Activated T-helper 1 cell treated with Interleukin-2 at 50 U/mL for 16 hours (primary cell): Measurements from ENCODE around the gene ABCC11.

Source experiments
- DNase-seq: peaks from one replicate; pipeline ENCODE4 v3.0.0-alpha.2; 2020; ENCODE audit warnings: low read depth

Gene ABCC11

DNA sequence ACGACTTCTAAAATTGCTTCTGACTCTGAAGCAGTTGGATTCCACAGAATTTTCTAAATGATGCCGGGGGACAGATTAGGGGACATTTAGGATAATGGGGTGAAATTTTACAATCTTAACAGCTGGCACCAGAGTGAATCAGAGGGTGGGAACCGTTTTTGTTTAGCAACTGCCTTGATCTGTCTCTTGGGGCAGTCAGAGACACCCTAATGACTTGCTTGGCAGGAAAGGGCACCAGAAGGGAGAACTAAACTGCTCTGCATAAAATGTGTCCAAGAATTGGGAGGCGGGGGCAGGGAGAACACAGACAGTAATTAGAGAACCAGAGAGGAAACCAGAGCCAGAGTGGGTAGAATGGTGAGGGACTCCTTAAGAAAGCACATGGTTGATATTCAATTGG lies 85.4 kb downstream of the ABCC11 start:
- DNase-seq, result no peak

DNA sequence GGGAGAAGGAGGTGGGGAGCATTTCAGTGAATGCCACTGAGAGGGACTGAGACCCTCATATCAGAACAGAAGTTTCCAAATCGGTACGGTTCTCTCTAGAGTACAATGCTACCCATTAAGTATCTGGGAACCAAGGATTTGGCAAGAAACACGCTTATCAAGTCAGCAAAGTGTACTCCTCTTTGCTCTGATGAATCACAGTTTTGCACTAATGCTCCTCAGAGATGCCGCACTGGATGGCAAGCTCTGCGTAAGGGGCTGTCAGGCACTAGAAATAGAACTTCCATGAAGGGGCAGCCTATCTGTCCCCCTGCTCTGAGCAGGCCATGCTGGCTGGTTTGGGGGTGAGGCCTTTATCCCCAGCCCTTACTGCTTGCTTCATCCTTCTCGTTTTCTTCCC lies 86.8 kb downstream of the ABCC11 start:
- no peak for DNase-seq

DNA sequence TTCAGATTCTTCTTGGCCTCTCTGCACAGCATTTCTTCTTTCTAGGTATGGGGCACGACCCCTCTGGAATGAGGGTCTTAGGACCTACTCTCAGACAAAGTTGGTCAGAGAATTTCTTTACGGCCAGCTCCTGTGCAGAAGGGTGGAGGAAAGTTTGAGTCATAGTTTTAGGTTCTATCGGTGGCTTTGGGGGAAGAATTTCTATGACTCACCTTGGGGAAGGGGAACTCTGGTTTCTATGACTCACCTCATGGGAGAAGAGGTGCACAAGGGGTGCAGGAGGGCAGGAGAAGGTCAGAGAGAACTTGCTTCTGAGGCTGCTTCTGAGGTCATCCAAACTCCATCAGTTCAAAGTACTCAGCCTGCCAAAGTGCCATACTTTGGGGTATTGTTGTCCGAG lies 89.0 kb downstream of the ABCC11 start:
- no peak for DNase-seq

DNA sequence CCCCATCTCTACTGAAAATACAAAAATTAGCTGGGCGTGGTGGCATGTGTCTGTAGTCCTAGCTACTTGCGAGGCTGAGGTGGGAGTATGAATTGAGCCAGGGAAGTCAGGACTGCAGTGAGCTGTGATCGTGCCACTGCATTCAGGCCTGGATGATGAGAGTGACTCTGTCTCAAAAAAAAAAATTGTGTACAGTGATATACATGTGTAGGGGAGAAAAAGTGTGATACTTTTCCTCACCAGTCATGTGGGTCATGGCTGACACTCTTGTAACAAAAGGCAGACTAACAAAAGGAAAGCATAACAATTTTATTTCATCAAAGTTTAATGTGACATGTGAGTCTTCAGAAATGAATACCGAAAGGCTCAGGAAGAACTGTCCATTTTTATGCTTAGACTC lies 89.5 kb downstream of the ABCC11 start:
- no peak for DNase-seq

DNA sequence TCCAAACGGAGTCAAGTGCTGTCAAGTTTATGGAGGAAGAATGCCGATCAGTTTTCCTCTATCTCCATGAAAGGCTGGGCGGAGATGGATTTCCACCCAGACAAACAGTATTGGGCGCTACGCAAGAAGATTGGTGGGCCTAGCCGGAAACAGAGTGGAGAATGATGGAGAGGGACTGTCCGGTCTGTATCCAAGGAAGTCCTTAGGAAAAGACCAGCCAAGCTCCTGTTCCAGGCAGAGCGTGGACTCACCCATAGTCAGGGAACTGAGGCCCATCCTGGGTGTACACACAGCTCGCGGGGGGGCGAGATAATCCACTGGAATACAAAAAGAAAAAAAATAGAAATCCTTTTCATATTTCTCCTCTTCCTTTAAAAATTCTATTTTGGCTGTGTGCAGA lies 90.0 kb downstream of the ABCC11 start:
- no peak for DNase-seq

DNA sequence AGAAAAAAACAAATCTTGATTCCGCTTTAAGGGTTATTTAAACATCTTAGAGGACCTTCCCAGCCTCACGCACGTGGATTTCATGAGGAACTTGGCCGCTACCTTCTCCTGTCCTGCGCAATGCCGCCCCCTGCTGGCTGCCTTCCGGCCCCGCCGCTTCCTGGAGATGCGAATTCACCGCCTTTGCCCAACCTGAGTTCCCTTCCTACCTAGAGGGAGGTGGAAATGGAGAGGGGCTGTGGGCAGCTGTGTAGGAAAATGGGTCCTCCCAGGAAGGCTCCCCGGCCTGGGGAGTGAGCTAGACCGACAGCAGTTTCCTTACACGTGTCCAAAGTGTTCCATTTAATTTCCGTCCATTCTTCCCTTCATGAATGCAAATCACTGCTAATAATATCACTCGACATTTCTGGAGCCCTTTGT lies 90.5 kb downstream of the ABCC11 start:
- peak; percentile 57 for DNase-seq

DNA sequence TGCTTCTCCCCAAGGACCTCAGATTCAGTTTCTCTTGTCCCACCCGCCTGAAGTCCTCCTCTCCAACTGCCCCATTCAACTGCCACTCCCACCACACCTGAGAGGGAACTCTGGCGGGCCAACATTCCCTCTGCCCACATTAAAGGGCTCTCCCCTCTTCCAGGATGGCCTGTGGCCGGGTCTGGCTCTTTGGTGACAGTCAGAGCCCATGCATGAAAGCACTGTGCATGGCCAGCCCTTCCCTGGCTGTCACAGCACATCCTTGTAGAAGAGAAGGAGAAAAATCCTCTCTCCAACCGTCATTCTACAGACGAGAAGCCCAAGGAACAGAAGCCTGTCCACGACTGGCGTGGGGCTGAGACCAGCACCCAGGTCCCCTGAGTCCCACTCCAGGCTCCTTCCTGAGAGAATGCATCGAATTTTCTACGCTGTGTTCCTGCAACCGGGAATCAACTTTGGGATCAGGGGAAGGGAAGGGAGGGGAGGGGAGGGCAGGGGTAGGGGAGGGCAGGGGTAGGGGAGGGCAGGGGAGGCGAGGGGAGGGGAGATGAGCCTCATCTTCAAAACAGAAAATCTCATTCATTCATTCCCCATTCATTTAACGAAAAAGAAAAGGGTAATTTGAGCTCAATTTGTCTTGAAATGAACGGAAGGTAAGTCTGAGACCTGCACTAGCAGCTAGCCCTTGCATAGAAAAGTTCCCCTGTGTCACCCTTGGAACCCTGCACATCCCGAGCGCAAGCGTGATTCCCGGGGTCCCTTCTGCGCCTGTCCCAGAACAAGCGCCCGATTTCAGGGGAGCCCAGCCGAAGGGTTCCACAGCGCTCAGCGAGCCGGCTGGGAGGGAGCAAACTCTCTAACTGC lies 91.2 kb downstream of the ABCC11 start, which contains the start of gene ABCC12:
Gene ABCC12 (minus strand): TSS at position 68 of the 864 bp plus-strand sequence. CDS start 9,569 bp downstream, outside the sequence.
- DNase-seq, result no peak

DNA sequence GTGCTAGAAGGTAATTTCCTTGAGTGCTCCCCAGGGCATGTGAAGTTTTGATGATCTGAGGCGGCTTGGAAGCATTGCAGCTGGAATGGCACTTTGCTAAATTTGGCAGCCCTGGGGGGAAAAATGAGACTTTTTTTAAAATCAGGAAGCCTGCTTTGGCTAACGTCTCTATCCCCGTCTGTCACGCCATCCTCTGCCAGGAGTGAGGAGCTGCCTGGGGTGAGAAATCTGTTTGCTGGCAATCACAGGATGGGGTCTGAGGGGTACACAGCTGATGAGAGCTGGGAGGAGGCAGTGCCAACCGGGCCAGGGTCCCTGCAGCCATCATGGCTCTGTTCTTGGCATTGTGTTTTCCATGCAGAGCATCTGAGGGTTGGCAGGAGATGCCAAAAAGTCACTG lies 93.6 kb downstream of the ABCC11 start:
- DNase-seq, result no peak

DNA sequence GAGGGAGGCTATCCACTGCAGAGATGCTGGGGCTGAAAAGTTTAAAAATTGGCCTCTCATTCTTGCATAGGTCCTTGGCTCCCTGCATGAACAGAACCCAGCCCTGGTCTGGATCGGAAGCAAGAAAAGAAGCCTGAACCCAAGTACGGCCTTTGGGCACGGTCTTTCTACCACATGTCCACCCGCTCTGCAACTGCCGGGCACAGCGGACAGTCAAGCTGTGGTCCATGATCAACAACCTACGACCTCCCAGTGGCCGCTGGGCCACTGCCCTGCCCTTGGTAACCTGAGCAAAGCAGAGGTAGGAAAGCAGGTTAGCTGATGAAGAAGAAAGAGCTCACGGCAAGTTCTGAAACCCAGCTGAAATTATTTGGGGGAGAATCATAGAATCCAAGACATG lies 95.1 kb downstream of the ABCC11 start:
- DNase-seq, result no peak

DNA sequence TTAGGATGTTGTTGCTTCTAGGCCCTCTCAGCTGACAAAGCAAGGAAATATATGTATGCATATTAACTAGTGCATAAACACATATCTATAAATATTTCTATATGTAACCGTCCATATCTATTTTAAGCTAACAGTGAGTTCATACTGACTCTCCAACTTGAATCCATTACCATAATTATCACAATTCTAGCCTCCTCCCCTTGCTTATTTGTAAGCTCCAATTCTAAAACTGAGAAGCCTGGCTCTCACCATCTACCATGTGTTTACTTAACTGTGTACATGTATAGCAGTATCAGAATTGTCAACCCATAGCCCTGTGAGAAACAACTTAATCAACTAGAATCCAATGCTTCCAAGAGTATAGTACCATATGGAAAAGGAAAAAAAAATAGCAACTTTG lies 96.6 kb downstream of the ABCC11 start:
- no peak for DNase-seq

DNA sequence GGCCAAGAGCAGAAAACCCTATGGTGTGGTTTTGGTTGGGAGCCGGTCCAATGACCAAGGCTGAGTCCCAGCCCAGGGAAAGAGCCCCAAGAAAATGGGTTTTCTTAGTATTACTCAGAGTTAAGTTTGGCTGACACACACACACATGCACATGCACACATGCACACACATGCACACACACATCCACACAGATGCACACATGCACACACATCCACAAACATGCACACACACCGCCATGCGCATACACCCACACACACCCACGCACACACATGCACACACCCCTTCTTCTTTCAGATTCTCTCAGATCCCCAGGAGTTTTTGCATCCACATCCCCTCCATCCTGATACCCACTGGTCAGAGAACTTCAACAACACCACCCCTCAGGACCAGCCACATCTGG lies 100.6 kb downstream of the ABCC11 start:
- DNase-seq, result no peak

DNA sequence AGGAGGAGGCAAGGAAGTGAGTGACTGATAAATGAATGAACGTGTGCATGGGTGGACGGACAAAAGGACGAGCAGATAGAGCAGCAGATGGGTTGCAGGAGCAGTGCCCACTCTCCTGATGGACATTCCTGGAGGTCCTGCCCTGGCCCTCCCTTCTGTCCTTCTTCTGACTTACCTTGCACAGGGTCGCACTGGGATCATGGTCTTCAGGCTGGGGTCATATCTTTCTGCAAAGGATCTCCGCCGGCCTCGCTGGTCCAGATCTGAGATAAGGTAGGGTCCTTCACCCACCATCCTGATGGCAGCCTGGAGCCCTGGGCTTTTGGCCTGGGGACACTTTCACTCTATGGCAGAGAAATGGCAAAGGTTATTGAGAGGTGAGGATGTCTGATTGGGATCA lies 101.2 kb downstream of the ABCC11 start:
- DNase-seq, result no peak

DNA sequence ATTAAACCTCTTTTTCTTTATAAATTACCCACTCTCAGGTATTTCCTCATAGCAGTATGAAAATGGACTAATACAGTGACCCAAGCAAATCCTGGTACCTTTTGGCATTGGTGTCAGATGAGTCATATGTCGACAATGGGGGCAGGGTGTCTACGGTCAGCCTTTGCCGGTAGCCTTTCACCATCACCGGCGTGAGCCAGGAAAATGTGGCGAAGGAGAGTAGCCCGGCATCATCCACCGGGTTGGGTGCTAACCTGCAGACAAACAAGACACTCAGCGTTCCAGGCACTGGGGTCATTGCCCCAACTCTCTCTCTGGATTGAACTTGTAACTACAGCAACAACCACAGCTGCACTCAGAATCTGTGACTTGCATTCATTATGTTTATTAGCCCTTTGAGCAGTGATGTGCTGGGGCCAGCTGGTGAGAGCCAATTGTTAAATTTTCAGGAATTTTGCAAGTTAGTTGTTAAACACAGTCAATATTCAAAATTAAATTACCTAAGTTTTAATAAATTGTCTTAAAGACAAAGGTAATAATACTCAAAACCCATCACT lies 103.4 kb downstream of the ABCC11 start:
- no peak for DNase-seq

DNA sequence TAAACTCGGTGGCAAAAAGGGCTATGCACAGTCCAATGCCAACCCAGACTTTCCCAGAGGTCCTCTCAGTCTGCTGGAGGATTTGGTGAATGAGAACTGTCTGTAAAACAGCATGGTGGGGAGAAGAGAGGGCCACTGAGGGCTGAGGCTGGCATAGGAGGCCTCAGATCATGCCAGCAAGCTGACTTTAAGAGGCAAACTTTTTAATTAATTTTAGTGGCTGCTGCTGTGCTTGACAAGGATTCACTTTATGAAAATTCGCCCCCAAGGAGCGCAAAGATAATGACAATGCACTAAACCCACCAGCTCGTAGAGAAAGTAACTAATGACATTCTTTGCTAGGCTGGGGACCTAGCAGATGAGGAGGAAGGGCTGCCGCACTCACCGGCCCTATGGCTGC lies 106.5 kb downstream of the ABCC11 start:
- no peak for DNase-seq

DNA sequence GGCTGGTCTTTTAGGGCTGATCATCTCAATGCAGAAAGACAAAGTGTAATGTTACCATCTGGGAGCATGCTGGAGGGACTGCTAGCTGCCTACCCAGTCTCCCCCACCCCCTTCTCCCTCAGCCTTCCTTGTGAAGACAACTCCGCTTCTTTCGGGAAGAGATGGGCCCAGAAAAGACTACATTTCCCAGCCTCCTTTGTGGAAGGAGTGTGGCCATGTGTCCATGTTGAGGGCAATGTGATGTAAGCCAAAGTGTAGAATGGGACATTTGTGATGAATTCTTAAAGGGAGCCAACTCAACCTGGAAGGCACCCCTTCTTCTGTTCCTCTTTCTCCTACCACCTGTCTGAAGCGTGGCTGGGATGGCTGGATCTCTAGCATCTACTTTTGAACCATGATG lies 107.8 kb downstream of the ABCC11 start:
- no peak for DNase-seq

DNA sequence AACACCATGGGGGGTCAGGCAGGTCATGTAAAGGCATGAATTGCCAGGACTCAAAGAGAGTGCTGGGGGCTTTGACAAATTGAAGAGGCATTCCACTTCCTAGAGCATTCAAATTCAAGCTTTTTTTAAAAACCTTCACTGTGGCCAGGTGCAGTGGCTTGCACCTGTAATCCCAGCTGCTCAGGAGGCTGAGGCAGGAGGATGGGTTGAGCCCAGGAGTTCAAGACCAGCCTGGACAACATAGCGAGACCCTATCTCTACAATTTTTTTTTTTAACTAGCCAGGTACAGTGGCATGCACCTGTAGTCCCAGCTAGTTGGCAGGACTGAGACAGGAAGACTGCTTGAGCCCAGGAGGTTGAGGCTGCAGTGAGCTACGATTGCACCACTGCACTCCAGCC lies 108.8 kb downstream of the ABCC11 start:
- no peak for DNase-seq

DNA sequence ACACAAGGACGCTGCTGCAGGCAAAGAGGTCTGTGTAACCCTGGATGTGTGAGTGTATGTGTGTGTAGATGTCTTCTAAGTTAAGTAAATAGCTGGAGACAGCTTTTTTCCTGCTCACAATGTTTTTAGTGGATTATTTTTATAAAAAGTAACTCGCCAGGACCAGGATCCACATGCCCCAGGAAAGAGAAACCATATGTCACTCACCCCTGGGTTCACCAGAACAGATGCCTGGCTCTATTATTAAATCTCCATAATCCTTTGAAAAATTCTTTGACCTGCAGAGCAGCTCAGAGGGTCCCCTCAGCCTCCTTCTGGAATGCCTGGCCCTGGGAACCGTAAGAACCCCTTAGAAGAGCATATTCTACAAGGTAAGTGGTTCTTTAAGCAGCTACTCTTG lies 109.5 kb downstream of the ABCC11 start:
- no peak for DNase-seq

DNA sequence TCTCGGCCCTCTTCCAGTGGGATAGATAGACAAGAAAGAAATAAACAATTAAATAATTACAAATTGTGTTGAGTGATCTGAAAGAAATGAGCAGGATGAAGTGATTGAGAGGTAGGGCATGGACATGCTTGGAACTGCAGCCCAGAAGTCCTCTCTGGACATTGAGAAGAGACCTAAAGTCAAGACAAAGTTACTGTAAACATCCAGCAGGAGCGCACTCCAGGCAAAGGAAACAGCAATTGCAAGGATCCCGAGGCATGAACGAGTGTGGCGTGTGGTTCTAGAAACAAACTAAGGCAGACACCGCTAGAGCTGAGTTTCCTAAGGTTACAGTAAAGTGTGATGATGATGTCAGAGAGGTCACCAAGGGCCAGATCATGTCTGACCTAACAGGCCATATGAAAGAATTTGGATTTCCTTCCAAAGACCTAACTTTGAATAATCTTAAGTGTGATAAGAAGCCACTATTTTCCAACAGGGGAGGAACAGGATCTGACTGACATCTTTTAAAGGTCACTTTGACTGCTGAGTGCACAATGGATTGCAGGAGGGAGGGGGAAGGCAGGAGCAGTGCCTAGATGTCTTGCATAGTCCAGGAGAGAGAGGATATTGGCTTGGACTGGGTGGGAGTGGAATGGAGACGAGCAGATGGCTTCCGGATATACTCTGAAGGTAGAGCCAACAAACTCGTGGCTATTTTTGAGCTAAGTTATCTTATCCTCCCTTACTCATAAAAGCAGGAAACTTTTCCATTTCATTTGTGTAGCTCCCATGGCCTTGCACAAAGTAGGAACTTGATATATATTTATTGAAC lies 110.6 kb downstream of the ABCC11 start:
- DNase-seq, result no peak

DNA sequence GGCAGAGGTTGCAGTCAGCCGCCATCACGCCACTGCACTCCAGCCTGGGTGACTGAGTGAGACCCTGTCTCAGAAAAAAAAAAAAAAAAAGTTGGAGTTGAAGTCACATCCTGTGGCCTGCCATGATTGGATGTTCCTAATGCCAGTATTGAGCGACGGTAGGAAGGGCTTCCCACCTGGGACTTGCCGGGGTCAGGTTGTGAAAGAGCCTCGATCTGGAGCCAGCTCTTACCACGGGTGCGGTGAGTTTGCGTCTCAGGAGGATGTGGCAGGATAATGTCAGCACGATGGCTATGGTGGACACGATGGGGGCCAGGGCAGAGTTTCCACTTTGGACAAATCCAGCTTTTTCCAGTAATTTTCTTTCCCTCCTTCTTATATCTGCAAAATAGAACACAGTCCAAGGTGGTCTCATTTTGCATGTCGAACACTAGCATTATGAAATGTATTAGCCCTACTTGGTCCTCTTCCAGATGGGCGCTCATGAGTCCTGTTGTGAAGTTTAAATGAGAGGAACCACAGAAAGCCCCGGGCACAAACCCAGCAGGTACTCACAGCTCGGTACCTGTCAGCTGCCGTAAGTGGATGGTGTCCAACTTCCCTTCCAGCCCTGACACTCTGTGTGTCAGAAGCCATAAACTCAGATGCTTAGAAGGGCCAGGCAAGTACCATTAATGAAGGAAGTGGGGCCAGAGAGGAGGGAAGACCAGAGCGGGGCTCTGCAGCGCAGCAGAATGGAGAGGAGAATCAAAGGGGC lies 113.7 kb downstream of the ABCC11 start:
- DNase-seq, result no peak

DNA sequence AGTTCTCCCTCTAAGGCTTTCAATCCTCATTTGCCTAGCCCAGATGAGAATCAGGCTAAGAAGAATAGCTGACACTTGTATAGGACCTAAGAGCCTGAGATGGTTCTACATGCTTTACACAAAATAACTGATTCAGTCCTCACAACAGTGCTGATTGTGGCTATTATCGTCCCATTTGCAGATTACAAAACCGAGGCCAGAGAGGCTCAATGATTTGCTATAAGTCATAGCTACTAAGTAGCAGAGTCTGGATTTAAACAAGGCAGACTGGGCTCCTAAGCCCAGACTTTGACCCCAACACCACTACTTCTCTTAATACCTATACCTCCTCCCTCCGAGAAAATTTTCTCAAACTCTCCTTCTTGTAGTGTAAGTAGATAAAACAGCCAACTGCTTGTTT lies 114.6 kb downstream of the ABCC11 start:
- no peak for DNase-seq

DNA sequence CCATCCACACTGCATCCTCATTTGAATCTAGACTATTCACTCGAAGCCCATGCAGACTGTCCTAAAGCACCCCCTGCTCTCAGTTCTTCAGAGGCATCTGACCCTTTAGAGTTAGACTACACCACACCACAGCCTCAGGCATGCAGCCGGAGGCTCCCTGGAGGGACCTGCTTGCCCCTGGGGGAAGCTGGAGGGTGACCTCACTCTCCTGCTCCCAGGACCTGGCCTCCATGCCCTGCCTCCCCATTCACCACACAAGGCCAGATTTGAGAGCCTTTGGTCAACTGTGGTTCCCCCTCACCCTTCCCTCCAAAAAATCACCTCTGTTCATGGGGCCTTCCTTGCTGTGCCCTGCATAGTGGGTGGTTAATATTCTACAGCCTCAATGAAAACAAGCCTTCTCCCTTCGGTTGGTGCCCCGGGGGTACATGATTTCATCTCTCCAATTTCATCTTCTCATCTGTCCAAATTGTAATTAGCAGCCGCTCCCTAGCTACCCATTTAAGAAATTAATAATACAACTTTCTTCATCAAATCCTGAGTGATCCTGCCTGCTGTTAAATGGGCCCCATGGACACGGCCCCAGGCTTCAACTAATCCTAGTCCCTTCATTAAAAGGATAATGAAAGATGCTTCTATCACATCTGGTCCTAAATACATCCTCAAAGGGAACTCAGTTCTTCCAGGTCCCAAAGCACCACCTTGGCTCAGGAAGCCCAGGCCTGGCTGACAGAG lies 116.0 kb downstream of the ABCC11 start:
- DNase-seq, result no peak

DNA sequence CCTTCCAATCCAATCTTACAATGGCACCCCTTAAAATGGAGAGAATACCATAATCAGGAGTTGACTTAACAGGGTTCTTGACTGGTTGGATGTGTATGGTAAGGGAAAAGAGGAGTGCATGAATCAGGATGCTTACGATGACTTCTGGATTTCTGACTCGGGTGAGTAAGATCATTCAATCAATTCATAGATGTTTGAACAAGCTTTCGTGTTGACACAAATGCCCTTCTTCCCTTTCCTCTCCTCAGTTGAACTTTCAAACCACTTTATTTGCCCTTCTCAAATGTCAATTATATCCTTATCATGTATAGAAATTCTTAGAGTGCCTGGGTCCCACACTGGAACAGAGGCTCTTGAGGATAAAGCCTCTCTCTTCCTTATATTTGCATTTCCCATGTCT lies 117.4 kb downstream of the ABCC11 start:
- DNase-seq, result no peak
